Upper lobe of right lung (tissue), 1 donor: ENCODE data around the gene ACAT1. TPM values are rescaled to one million over a fixed set of nuclear protein-coding genes. Genes with fewer than 3 reads are reported as not detected.
A peak's percentile ranks its signal among the peaks of the same experiment; 100 is the strongest.
"Not testable (repeated sequence)": the region's sequence is repeated elsewhere in the genome, so short reads cannot be mapped to it uniquely, and the experiment has no call there.

Experiments used
- ATAC-seq: fragments of 200-7000 bp; cut with Tn5 transposase; one replicate; pipeline ENCODE4 v1.9.1; 2020; ENCODE audit warnings: mild to moderate bottlenecking, moderate library complexity
- DNase-seq: peaks from one replicate; pipeline ENCODE4 v3.0.0-alpha.2; 2020
- H3K27ac ChIP-seq: fragments of 200-600 bp; one replicate; pipeline ENCODE4 v1.8.0; 2022
- H3K27me3 ChIP-seq: fragments of 200-600 bp; one replicate; pipeline ENCODE4 v1.8.0; 2022; ENCODE audit warnings: mild to moderate bottlenecking
- H3K36me3 ChIP-seq: fragments of 200-600 bp; one replicate; pipeline ENCODE4 v1.8.0; 2022
- H3K4me1 ChIP-seq: fragments of 200-600 bp; one replicate; pipeline ENCODE4 v1.8.0; 2022
- H3K4me3 ChIP-seq: fragments of 200-600 bp; one replicate; pipeline ENCODE4 v1.8.0; 2022; ENCODE audit warnings: mild to moderate bottlenecking
- H3K9me3 ChIP-seq: fragments of 200-600 bp; one replicate; pipeline ENCODE4 v1.8.0; 2022
- CTCF ChIP-seq: fragments of 200-600 bp; IDR thresholded peaks from one replicate; pipeline ENCODE4 v1.8.0; 2022; ENCODE audit warnings: antibody characterized with exemption
- intact Hi-C: fragments of 100-400 bp; cut with DNase I; formaldehyde crosslinking; loops from one replicate; pipeline ENCODE4 v1.11.0; 2022
- total RNA-seq: library from RNA; stranded (reverse); fragmentation: NEBNext Ultra II Directional; extraction: Animal tissue kit (Norgen Biotek cat#: 25700); gene quantifications from one replicate; pipeline ENCODE4 v1.2.1, GENCODE V29; 2021
- donor health status: DM: no; HTN: yes; CAD: no; lungs with severe emphysema.

The ACAT1 gene
- total RNA-seq, 1 donor from 2014 or later: 68.4 TPM

GRCh38 chr11:108117746-108118371 is 3.5 kb upstream of the ACAT1 start:
- Histone ChIP-seq H3K9me3 (no peaks in the 10 kb centered on the region), H3K4me3 (no peak overlapping the region), H3K4me1 (peaks cover 14% of the 10 kb centered on the region), H3K36me3 (no peaks in the 10 kb centered on the region), H3K27ac (no peak overlapping the region), H3K27me3 (no peaks in the 10 kb centered on the region)
- DNase-seq (no peak), ATAC-seq (no peak)
- TF ChIP-seq CTCF: peak; percentile 57
- intact Hi-C loops: no loop called here

GRCh38 chr11:108120936-108121273 is 462 bp upstream of the ACAT1 start:
- DNase-seq, ATAC-seq: not testable (repeated sequence)
- peak overlapping the region; percentile 90 for H3K27ac ChIP-seq

GRCh38 chr11:108122166-108122628 is 830 bp downstream of the ACAT1 start:
- peaks cover 31% of the 10 kb centered on the region for H3K4me1 ChIP-seq

More at GRCh38 chr11:108120936-108121273, 462 bp upstream of the ACAT1 start:
- intact Hi-C loops, H3K27me3 ChIP-seq, H3K9me3 ChIP-seq, H3K36me3 ChIP-seq: not testable (repeated sequence)
- Histone ChIP-seq H3K4me1 (peaks cover 31% of the 10 kb centered on the region), H3K4me3 (peak overlapping the region; percentile 68)

GRCh38 chr11:108125096-108125495 is 3.7 kb downstream of the ACAT1 start:
- peaks cover 31% of the 10 kb centered on the region for H3K4me1 ChIP-seq
- no peaks in the 10 kb centered on the region for H3K27me3 ChIP-seq
- ATAC-seq: no peak
- no peak overlapping the region for H3K27ac ChIP-seq
- intact Hi-C loops: no loop called here
- no peak overlapping the region for H3K4me3 ChIP-seq
- H3K9me3 ChIP-seq: no peaks in the 10 kb centered on the region
- no peaks in the 10 kb centered on the region for H3K36me3 ChIP-seq
- no peak for DNase-seq
- no peak for TF ChIP-seq CTCF

More at GRCh38 chr11:108122166-108122628, 830 bp downstream of the ACAT1 start:
- TF ChIP-seq CTCF: no peak
- peak; percentile 5 for ATAC-seq
- DNase-seq: no peak
- Histone ChIP-seq H3K9me3 (no peaks in the 10 kb centered on the region), H3K36me3 (no peaks in the 10 kb centered on the region), H3K27ac (peak overlapping the region; percentile 90), H3K27me3 (no peaks in the 10 kb centered on the region), H3K4me3 (peak overlapping the region; percentile 68)
- intact Hi-C loops: no loop called here

- Histone ChIP-seq H3K36me3 (peaks cover 25% of the 10 kb centered on the region), H3K4me3 (no peak overlapping the region), H3K4me1 (peaks cover 18% of the 10 kb centered on the region), H3K27ac (no peak overlapping the region), H3K27me3 (no peaks in the 10 kb centered on the region), H3K9me3 (no peaks in the 10 kb centered on the region)
- no peak for ATAC-seq
- no peak for TF ChIP-seq CTCF
- intact Hi-C loops: no loop called here
- no peak for DNase-seq
Observed at GRCh38 chr11:108128772-108129171, 7.4 kb downstream of the ACAT1 start.

GRCh38 chr11:108131993-108132392 is 10.6 kb downstream of the ACAT1 start:
- no peak for TF ChIP-seq CTCF
- Histone ChIP-seq H3K4me1 (peaks cover 5% of the 10 kb centered on the region), H3K9me3 (no peaks in the 10 kb centered on the region), H3K4me3 (no peak overlapping the region), H3K27ac (peak overlapping the region; percentile 4), H3K36me3 (peaks cover 46% of the 10 kb centered on the region), H3K27me3 (no peaks in the 10 kb centered on the region)
- ATAC-seq (no peak), DNase-seq (no peak)
- intact Hi-C loops: no loop called here

- H3K4me3 ChIP-seq, intact Hi-C loops, H3K4me1 ChIP-seq, DNase-seq, H3K9me3 ChIP-seq, H3K27ac ChIP-seq, H3K27me3 ChIP-seq: not testable (repeated sequence)
- peaks cover 49% of the 10 kb centered on the region for H3K36me3 ChIP-seq
- peak; percentile 22 for ATAC-seq
Observed at GRCh38 chr11:108132993-108133538, 11.7 kb downstream of the ACAT1 start.
